ENCODE results near the gene OVAAL.

OVAAL gene

GRCh38 chr1:180555411-180555810 is 3.4 kb upstream of the OVAAL start:
- no peaks in the 10 kb centered on the region for H3K36me3 ChIP-seq (ENCODE audit: control insufficient read depth in 1 of 2, insufficient read depth in 2 of 2, low read length in 2 of 2)
- H3K4me1 ChIP-seq (ENCODE audit: control insufficient read depth in 1 of 2, insufficient read depth in 2 of 2, low read length in 2 of 2) = peaks cover under 1 to 7% of the 10 kb centered on the region in 2 donors
- H3K4me3 ChIP-seq (ENCODE audit: low read depth in 1 of 2, low read length in 2 of 2) = no peak overlapping the region
- no peak overlapping the region for H3K27ac ChIP-seq (ENCODE audit: low read depth, low read length)
- no peak overlapping the region for H3K9ac ChIP-seq (ENCODE audit: low read depth in 1 of 2, low read length in 2 of 2)
- H3K9me3 ChIP-seq (ENCODE audit: control insufficient read depth in 1 of 2, low read length in 2 of 2) = no peaks in the 10 kb centered on the region
- H3K27me3 ChIP-seq (ENCODE audit: control insufficient read depth in 1 of 2, insufficient read depth in 2 of 2, low read length in 2 of 2) = no peaks in the 10 kb centered on the region

- Histone ChIP-seq H3K4me3 (ENCODE audit: low read depth in 1 of 2, low read length in 2 of 2) (no peak overlapping the region), H3K27me3 (ENCODE audit: control insufficient read depth in 1 of 2, insufficient read depth in 2 of 2, low read length in 2 of 2) (no peaks in the 10 kb centered on the region), H3K27ac (ENCODE audit: low read depth, low read length) (peak overlapping the region; percentile 10), H3K9ac (ENCODE audit: low read depth in 1 of 2, low read length in 2 of 2) (no peak overlapping the region), H3K36me3 (ENCODE audit: control insufficient read depth in 1 of 2, insufficient read depth in 2 of 2, low read length in 2 of 2) (no peaks in the 10 kb centered on the region), H3K4me1 (ENCODE audit: control insufficient read depth in 1 of 2, insufficient read depth in 2 of 2, low read length in 2 of 2) (peaks cover 7 to 22% of the 10 kb centered on the region in 2 donors), H3K9me3 (ENCODE audit: control insufficient read depth in 1 of 2, low read length in 2 of 2) (no peaks in the 10 kb centered on the region)
Observed at GRCh38 chr1:180560200-180560867, 1.6 kb downstream of the OVAAL start.

GRCh38 chr1:180560868-180561600 is 2.3 kb downstream of the OVAAL start:
- H3K4me1 ChIP-seq (ENCODE audit: control insufficient read depth in 1 of 2, insufficient read depth in 2 of 2, low read length in 2 of 2) = peaks cover 7 to 22% of the 10 kb centered on the region in 2 donors
- H3K9ac ChIP-seq (ENCODE audit: low read depth in 1 of 2, low read length in 2 of 2) = no peak overlapping the region
- H3K27ac ChIP-seq (ENCODE audit: low read depth, low read length) = no peak overlapping the region
- H3K9me3 ChIP-seq (ENCODE audit: control insufficient read depth in 1 of 2, low read length in 2 of 2) = no peaks in the 10 kb centered on the region
- H3K4me3 ChIP-seq (ENCODE audit: low read depth in 1 of 2, low read length in 2 of 2) = no peak overlapping the region
- no peaks in the 10 kb centered on the region for H3K27me3 ChIP-seq (ENCODE audit: control insufficient read depth in 1 of 2, insufficient read depth in 2 of 2, low read length in 2 of 2)
- H3K36me3 ChIP-seq (ENCODE audit: control insufficient read depth in 1 of 2, insufficient read depth in 2 of 2, low read length in 2 of 2) = no peaks in the 10 kb centered on the region

- Histone ChIP-seq H3K4me1 (ENCODE audit: control insufficient read depth in 1 of 2, insufficient read depth in 2 of 2, low read length in 2 of 2) (peaks cover 7 to 22% of the 10 kb centered on the region in 2 donors), H3K9me3 (ENCODE audit: control insufficient read depth in 1 of 2, low read length in 2 of 2) (no peaks in the 10 kb centered on the region), H3K27me3 (ENCODE audit: control insufficient read depth in 1 of 2, insufficient read depth in 2 of 2, low read length in 2 of 2) (no peaks in the 10 kb centered on the region), H3K4me3 (ENCODE audit: low read depth in 1 of 2, low read length in 2 of 2) (no peak overlapping the region), H3K27ac (ENCODE audit: low read depth, low read length) (no peak overlapping the region), H3K9ac (ENCODE audit: low read depth in 1 of 2, low read length in 2 of 2) (no peak overlapping the region), H3K36me3 (ENCODE audit: control insufficient read depth in 1 of 2, insufficient read depth in 2 of 2, low read length in 2 of 2) (no peaks in the 10 kb centered on the region)
Observed at GRCh38 chr1:180562640-180563025, 3.9 kb downstream of the OVAAL start.

GRCh38 chr1:180563026-180563827 is 4.5 kb downstream of the OVAAL start:
- no peak overlapping the region for H3K4me3 ChIP-seq (ENCODE audit: low read depth in 1 of 2, low read length in 2 of 2)

GRCh38 chr1:180565121-180565871 is 6.5 kb downstream of the OVAAL start:
- H3K4me3 ChIP-seq (ENCODE audit: low read depth in 1 of 2, low read length in 2 of 2) = no peak overlapping the region
- H3K9ac ChIP-seq (ENCODE audit: low read depth in 1 of 2, low read length in 2 of 2) = no peak overlapping the region
- peaks cover 7 to 16% of the 10 kb centered on the region in 2 donors for H3K4me1 ChIP-seq (ENCODE audit: control insufficient read depth in 1 of 2, insufficient read depth in 2 of 2, low read length in 2 of 2)
- no peaks in the 10 kb centered on the region for H3K36me3 ChIP-seq (ENCODE audit: control insufficient read depth in 1 of 2, insufficient read depth in 2 of 2, low read length in 2 of 2)
- no peak overlapping the region for H3K27ac ChIP-seq (ENCODE audit: low read depth, low read length)
- H3K9me3 ChIP-seq (ENCODE audit: control insufficient read depth in 1 of 2, low read length in 2 of 2) = no peaks in the 10 kb centered on the region
- no peaks in the 10 kb centered on the region for H3K27me3 ChIP-seq (ENCODE audit: control insufficient read depth in 1 of 2, insufficient read depth in 2 of 2, low read length in 2 of 2)

More at GRCh38 chr1:180563026-180563827, 4.5 kb downstream of the OVAAL start:
- Histone ChIP-seq H3K9me3 (ENCODE audit: control insufficient read depth in 1 of 2, low read length in 2 of 2) (no peaks in the 10 kb centered on the region), H3K27me3 (ENCODE audit: control insufficient read depth in 1 of 2, insufficient read depth in 2 of 2, low read length in 2 of 2) (no peaks in the 10 kb centered on the region), H3K9ac (ENCODE audit: low read depth in 1 of 2, low read length in 2 of 2) (no peak overlapping the region), H3K4me1 (ENCODE audit: control insufficient read depth in 1 of 2, insufficient read depth in 2 of 2, low read length in 2 of 2) (peaks cover 7 to 22% of the 10 kb centered on the region in 2 donors), H3K36me3 (ENCODE audit: control insufficient read depth in 1 of 2, insufficient read depth in 2 of 2, low read length in 2 of 2) (no peaks in the 10 kb centered on the region), H3K27ac (ENCODE audit: low read depth, low read length) (no peak overlapping the region)

- Histone ChIP-seq H3K4me3 (ENCODE audit: low read depth in 1 of 2, low read length in 2 of 2) (no peak overlapping the region), H3K27ac (ENCODE audit: low read depth, low read length) (no peak overlapping the region), H3K4me1 (ENCODE audit: control insufficient read depth in 1 of 2, insufficient read depth in 2 of 2, low read length in 2 of 2) (peaks cover under 1 to 9% of the 10 kb centered on the region in 2 donors), H3K9me3 (ENCODE audit: control insufficient read depth in 1 of 2, low read length in 2 of 2) (no peaks in the 10 kb centered on the region), H3K36me3 (ENCODE audit: control insufficient read depth in 1 of 2, insufficient read depth in 2 of 2, low read length in 2 of 2) (no peaks in the 10 kb centered on the region), H3K27me3 (ENCODE audit: control insufficient read depth in 1 of 2, insufficient read depth in 2 of 2, low read length in 2 of 2) (no peaks in the 10 kb centered on the region), H3K9ac (ENCODE audit: low read depth in 1 of 2, low read length in 2 of 2) (no peak overlapping the region)
Observed at GRCh38 chr1:180566026-180566425, 7.3 kb downstream of the OVAAL start.

- Histone ChIP-seq H3K4me1 (ENCODE audit: control insufficient read depth in 1 of 2, insufficient read depth in 2 of 2, low read length in 2 of 2) (peaks cover 0 to 7% of the 10 kb centered on the region in 2 donors), H3K27ac (ENCODE audit: low read depth, low read length) (no peak overlapping the region), H3K9ac (ENCODE audit: low read depth in 1 of 2, low read length in 2 of 2) (no peak overlapping the region), H3K9me3 (ENCODE audit: control insufficient read depth in 1 of 2, low read length in 2 of 2) (no peaks in the 10 kb centered on the region), H3K27me3 (ENCODE audit: control insufficient read depth in 1 of 2, insufficient read depth in 2 of 2, low read length in 2 of 2) (no peaks in the 10 kb centered on the region), H3K4me3 (ENCODE audit: low read depth in 1 of 2, low read length in 2 of 2) (no peak overlapping the region), H3K36me3 (ENCODE audit: control insufficient read depth in 1 of 2, insufficient read depth in 2 of 2, low read length in 2 of 2) (no peaks in the 10 kb centered on the region)
Observed at GRCh38 chr1:180566495-180566894, 7.7 kb downstream of the OVAAL start.

- no peaks in the 10 kb centered on the region for H3K36me3 ChIP-seq (ENCODE audit: control insufficient read depth in 1 of 2, insufficient read depth in 2 of 2, low read length in 2 of 2)
- H3K4me3 ChIP-seq (ENCODE audit: low read depth in 1 of 2, low read length in 2 of 2) = no peak overlapping the region
- H3K27ac ChIP-seq (ENCODE audit: low read depth, low read length) = no peak overlapping the region
- peaks cover 1 to 12% of the 10 kb centered on the region in 2 donors for H3K4me1 ChIP-seq (ENCODE audit: control insufficient read depth in 1 of 2, insufficient read depth in 2 of 2, low read length in 2 of 2)
- no peaks in the 10 kb centered on the region for H3K27me3 ChIP-seq (ENCODE audit: control insufficient read depth in 1 of 2, insufficient read depth in 2 of 2, low read length in 2 of 2)
- H3K9ac ChIP-seq (ENCODE audit: low read depth in 1 of 2, low read length in 2 of 2) = no peak overlapping the region
- H3K9me3 ChIP-seq (ENCODE audit: control insufficient read depth in 1 of 2, low read length in 2 of 2) = no peaks in the 10 kb centered on the region
Observed at GRCh38 chr1:180567654-180568053, 8.9 kb downstream of the OVAAL start.

Data from duodenal mucosa (tissue), 2 donors.